Hindlimb muscle (tissue), 1 donor: Measurements from ENCODE around the gene EIF4E. TPM values are rescaled to one million over a fixed set of nuclear protein-coding genes. Genes with fewer than 3 reads are reported as not detected.
"Not testable (repeated sequence)": the region's sequence is repeated elsewhere in the genome, so short reads cannot be mapped to it uniquely, and the experiment has no call there.

ENCODE experiments used
- DNase-seq: peaks from one replicate; pipeline ENCODE4 v3.0.0-alpha.2; 2013
- polyA plus RNA-seq: library from polyadenylated mRNA; unstranded; fragments of 120-200 nt; gene quantifications from one replicate; pipeline ENCODE4 v1.2.1, GENCODE V29; 2013; ENCODE audit not compliant: insufficient read length

The EIF4E gene
- polyA plus RNA-seq, 1 donor: 50.6 TPM

DNA sequence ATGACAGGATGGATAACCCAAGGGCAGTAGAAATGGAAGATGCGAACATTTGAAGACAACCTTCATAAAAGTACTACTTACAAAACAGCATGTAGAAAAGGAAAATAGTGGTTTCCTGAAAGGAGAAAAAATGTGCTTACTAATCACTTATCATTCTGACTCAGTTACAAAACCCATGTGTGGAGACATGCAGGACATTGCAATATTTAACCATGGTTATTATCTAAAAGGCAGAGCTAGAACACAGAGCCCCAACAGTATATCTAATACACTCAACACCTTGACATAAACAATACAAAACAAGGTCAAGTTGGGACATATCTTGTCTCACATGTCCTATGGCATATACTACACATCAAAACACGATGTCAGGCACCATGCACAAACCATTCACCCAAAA is 55.9 kb downstream of the EIF4E start:
- DNase-seq: no peak

DNA sequence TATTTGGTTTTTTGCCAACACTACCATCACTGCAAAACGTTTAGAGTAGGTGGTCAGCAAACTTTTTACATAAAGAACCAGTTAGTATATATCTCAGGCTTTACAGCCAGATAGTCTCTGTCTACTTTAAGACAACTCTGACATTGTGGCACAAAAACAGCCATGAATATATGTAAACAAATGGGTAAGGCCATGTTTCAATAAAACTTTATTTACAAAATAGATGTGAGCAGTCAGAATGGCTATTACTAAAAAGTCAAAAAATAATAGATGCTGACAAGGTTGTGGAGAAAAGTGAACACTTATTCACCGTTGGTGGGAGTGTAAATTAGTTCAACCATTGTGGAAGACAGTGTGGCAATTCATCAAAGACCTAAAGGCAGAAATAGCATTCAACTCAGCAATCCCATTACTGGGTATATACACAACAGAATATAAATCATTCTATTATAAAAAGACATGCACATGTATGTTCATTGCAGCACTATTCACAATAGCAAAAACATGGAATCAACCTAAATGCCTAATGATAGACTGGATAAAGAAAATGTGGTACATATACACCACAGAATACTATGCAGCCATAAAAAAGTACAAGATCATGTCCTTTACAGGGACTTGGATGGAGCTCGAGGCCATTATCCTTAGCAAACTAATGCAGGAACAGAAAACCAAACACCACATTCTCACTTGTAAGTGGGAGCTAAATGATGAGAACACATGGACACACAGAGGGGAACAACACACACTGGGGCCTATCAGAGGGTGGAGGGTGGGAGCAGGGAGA is 56.6 kb downstream of the EIF4E start:
- DNase-seq: not testable (repeated sequence)

DNA sequence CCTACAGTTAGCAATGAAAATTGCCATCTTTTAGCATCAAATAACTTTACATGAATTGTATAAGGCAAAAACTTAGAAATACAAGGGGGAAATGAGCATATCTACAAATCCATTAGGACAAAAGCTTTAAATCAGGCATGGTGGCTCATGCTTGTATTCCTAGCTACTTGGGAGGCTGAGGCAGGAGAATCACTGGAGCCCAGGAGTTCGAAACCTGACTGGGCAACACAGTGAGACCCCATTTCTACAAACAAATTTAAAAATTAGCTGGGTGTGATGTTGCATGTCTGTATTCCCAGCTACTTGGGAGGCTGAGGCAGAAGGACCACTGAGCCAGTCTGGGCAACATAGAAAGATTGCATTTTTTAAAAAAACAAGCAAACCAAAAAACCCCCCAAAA is 61.3 kb downstream of the EIF4E start:
- DNase-seq: no peak

DNA sequence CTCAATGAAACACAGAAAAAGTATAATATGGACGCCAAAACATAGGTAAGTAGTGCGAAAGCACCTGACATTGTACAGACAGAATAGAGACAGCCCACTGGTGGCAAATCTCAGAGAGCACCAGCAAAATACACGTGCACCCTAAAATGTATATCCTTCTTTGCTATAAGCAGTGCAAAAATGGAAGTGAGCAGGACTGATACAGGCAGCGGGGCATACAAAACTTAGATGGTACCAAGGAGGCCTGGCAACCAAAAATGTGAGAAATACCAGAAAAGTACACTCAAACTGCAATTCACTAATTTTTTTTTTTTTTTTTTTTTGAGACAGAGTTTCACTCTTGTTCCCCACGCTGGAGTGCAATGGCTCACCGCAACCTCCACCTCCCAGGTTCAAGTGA is 63.9 kb downstream of the EIF4E start:
- no peak for DNase-seq

DNA sequence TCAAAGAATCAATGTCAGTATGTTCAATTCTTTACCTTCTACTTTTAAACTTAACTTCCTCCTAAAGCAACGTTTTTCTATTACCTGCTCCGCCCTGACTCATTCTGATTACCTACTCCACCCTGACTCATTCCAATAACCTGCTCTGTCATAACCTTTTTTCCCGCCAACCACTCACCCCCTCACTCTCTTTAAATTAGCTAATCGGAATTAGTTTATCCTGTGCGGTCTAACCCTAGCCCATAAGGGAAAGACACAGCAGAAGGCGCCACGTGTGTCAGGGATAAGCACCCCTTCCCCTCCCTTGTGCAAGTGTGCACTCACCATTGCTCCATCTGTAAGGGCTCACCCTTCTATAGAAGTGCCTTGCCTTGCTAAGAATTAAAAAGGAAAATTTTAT is 64.4 kb downstream of the EIF4E start:
- no peak for DNase-seq

DNA sequence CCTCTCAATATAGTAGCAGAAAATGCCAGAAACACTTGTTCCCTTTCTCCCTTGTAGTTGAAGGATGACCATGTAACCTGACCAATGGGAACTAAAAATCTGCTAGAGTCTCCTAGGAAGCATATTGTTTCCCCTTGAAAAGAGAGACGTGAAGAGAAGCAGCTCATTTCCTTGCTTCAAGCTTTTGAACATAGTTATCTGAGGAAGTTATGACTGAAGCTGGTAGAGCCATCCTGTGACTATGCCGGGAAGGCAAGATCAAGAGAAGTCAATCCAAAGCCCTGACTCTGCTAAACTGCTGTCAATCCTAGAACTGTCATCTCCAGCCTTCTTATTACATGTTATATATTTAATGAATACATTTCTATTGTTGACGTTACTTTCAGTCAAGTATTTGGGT is 66.6 kb downstream of the EIF4E start:
- DNase-seq: no peak

DNA sequence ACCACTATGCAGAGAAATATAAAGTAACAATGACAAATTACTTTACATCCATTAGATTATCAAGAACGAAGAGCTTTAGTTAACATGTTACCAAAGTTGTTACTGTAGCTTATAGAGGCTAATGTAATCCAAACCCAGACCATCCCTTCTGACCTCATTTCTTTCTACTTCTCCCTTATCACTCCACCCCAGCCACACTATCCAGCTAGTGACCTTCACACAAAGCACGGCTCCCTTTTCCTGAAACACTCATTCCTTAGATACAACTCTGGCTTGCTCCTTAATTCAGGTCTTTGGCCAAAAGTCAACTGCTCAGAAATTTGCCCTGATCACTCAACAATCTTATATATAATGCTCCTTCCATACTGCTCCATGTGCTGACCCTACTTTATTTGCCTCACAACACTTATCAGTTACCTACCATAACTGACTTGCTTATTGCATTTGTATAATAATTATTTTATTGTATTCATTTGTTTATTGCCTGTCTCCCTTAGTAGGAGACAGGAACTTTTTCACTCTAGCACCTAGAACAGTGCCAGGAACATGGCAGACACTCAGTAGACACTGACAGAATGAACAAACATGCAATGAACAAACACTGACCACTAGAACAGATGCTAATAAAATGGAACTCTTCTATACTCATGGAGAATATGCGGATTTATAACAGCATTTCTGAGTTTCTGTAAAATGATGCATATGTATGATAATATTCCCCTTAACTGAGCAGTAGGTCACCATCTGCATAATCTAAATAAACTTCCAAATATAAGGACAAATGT is 67.6 kb downstream of the EIF4E start:
- DNase-seq: no peak

DNA sequence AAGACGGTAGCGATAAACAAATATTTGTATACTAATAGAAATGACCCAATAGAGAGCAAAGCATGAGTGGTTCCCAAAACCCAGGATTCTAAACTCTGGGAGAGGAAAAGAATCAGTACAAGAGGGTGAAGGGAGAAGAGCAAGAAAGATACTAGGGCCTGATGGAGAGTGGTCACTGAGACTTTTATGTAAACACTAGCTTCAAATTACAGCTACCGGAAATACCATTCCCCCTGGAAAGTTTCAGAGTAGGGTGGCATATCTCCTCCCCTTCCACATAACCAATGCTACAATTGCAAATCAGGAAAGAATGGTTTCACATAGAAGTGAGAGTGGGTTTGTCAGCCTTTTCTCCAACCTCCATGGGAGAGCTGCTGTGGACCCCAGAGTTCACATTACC is 77.1 kb downstream of the EIF4E start:
- DNase-seq: no peak

DNA sequence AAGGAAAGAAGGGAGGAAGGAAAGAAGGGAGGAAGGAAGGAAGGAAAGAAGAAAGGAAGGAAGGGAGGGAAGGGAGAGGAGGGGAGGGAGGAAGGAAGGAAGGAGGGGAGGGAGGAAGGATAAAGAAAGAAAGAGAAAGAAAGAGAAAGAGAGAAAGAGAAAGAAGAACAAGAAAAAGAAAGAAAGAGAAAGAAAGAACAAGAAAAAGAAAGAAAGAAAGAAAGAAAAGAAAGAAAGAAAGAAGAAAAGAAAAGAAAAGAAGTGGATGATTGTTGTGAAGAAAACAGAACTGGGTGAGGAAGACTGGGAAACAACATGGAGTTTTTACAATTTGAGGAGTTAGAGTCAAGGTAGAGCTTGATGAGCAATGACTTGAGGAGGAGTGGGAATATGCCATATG is 78.0 kb downstream of the EIF4E start:
- DNase-seq: no peak

DNA sequence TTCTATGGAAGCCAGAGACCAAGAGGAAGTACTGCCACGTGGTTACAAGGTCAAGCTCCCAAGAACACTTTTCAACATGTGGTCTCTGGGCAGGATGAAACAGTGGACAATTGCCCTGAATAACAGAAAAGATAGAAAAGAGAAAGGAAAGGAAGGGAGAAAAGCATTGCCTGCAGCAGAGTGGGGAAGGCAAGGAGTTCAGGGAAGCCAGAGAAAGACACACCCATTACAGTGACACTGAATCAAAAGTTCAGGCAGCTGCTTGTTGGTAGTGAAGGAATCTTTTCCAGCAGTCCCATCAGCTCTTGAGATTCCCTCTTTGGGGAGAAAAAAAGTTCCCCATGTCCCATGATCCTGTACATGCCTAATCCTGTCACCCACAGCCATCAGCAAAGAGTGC is 80.5 kb downstream of the EIF4E start:
- DNase-seq: no peak

DNA sequence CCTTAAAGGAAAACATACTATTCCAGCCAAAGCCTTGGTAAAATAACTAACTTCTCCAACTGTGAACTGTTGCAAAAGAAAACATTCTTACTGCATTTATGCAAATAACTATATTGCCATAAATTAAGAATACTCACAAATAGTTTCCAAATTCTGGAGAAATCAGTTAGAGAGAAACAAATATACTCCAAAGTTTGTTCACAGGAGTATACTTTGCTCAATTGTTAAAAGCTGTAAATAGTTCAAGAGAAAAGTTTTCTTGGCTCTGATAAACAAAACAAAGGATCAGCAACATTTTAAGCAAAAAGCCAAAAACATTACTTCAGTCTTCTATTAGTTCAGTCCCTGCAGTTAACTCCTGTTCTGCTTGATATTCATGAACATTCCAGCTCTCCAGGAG is 83.0 kb downstream of the EIF4E start:
- no peak for DNase-seq

DNA sequence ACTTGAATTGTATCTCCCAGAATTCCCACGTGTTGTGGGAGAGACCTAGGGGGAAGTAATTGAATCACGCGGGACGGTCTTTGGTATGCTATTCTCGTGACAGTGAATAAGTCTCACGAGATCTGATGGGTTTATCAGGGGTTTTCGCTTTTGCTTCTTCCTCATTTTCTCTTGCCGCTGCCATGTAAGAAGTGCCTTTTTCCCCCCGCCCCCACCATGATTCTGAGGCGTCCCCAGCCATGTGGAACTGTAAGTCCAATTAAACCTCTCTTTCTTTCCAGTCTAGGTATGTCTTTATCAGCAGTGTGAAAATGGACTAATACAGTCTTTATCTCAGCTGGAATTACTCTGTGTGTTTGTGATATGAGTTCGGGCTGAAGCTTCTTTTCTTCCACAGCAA is 86.0 kb downstream of the EIF4E start:
- DNase-seq: not testable (repeated sequence)

DNA sequence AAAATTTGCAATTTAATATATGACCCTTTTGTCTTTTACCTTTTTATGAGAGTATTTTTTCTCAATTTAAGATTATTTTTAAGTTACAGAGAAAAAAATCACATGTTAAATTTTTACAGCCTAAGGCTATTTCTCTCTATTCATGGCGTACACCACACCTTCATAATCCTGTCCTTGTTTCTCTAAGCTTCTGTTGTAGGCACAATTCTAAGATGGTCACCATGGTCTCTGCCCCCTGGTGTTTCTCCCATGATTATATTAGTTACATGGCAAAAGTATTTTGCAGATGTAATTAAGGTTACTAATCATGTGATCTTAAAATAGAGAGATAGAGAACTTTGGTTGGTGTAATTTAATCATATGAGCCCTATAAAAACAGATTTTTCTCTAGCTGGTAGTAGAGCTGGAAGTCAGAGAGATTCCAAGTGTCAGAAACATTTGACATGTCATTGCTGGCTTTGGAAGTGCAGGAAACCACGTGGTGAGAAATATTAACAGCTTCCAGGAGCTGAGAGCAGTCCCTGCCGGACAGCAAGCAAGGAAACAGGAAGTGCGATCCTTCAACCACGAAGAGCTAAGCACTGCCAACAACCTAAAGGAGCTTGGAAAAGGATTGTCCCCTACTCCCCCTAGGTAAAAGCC is 89.8 kb downstream of the EIF4E start:
- no peak for DNase-seq

DNA sequence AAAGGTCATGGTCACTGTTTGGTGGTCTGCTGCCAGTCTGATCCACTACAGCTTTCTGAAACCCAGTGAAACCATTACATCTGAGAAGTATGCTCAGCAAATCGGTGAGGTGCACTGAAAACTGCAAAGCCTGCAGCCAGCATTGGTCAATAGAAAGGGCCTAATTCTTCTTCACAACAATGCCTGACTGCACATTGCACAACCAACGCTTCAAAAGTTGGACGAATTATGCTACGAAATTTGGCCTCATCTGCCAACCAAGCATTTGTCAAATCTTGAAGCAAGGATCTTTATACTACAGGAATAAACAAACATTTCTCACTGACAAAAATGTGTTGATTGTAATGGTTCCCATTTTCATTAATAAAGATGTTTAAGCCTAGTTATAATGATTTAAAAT is 90.4 kb downstream of the EIF4E start:
- DNase-seq: no peak

DNA sequence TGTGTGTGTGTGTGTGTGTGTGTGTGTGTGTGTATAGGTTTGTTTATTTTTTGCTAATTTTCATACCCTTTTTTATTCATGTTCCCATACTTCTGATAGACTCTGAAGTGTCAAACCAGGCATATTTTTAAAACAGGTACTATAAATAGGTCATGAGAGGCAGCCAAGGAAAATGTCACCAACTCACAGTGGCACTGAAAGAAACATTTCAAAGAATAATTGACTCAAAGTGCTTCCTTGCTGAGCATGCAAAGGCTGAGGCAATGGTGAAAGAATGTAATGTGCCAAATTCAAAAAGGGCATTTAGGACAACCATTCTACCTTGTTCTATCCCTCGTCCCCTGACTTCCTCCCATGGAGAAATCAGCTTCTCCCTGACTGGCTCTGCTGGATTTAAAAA is 95.5 kb downstream of the EIF4E start:
- DNase-seq: no peak

DNA sequence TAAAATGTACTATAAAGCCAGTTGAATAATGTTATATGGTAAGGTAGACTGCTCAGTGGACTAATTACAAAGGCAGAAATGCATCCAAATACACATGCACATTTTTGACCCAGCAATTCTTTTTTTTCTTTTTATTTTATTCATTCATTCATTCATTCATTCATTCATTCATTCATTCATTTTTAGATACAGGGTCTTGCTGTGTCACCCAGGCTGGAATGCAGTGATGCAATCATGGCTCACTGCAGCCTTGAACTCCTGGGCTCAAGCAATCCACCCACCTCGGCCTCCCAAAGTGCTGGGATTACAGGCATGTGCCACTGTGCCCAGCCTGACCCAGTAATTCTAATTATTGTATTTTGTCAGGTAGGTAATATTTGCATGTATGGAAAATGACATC is 97.9 kb downstream of the EIF4E start:
- not testable (repeated sequence) for DNase-seq

Other genes starting within 250 kb of the EIF4E start
- 28.2 TPM for gene METAP1, start 66.6 kb upstream of the EIF4E start, polyA plus RNA-seq
- gene ADH5, start 159.7 kb upstream of the EIF4E start, polyA plus RNA-seq: 87.8 TPM
- not detected for gene ADH4, start 215.2 kb upstream of the EIF4E start, polyA plus RNA-seq